Tibial artery (tissue), 4 donors: ENCODE measurements around the gene MPP2.

ENCODE experiments used
- DNase-seq, 2 donors: peaks; one replicate each; pipeline ENCODE4 v3.0.0-alpha.2; 2019
- H3K27ac ChIP-seq, 2 donors: fragments of 200-600 bp; sonication (generic) in 1 of 2; 1 replicate in 1 of 2; 2 replicates in 1 of 2; pipeline ENCODE4 v1.5.1; 2018 to 2019; ENCODE audit warnings: mild to moderate bottlenecking in 1 of 2
- H3K27me3 ChIP-seq, 2 donors: fragments of 200-600 bp; sonication (generic) in 1 of 2; one replicate each; pipeline versions ENCODE4 v1.5.1 to v1.6.0; 2016 to 2019
- H3K36me3 ChIP-seq, 3 donors: fragments of 200-600 bp; sonication (generic) in 2 of 3; one replicate each; pipeline ENCODE4 v1.5.1; 2016 to 2019; ENCODE audit warnings: mild to moderate bottlenecking in 2 of 3
- H3K4me1 ChIP-seq, 4 donors: fragments of 200-600 bp; sonication (generic) in 2 of 4; 1 replicate in 3 of 4; 2 replicates in 1 of 4; pipeline ENCODE4 v1.5.1; 2016 to 2019
- H3K4me3 ChIP-seq, 2 donors: fragments of 200-600 bp; sonication (generic) in 1 of 2; 1 replicate in 1 of 2; 2 replicates in 1 of 2; pipeline ENCODE4 v1.5.1; 2018 to 2019; ENCODE audit warnings: mild to moderate bottlenecking in 2 of 2
- H3K9me3 ChIP-seq, 3 donors: fragments of 200-600 bp; sonication (generic) in 1 of 3; one replicate each; pipeline ENCODE4 v1.5.1; 2016 to 2019
- intact Hi-C: fragments of 100-400 bp; cut with DNase I; formaldehyde crosslinking; loops from one replicate; pipeline ENCODE4 v1.15.0; 2023; ENCODE audit warnings: low total_unique reads
- TF ChIP-seq, protein P1 (sequence below), 2 experiments: fragments of 200-600 bp in 1 of 2; fragments of 450-650 bp in 1 of 2; IDR thresholded peaks; one replicate each; pipeline ENCODE4 v1.5.1; 2017 to 2019; ENCODE audit warnings: antibody characterized with exemption in 2 of 2, mild to moderate bottlenecking in 1 of 2, moderate library complexity in 1 of 2

Gene MPP2

DNA sequence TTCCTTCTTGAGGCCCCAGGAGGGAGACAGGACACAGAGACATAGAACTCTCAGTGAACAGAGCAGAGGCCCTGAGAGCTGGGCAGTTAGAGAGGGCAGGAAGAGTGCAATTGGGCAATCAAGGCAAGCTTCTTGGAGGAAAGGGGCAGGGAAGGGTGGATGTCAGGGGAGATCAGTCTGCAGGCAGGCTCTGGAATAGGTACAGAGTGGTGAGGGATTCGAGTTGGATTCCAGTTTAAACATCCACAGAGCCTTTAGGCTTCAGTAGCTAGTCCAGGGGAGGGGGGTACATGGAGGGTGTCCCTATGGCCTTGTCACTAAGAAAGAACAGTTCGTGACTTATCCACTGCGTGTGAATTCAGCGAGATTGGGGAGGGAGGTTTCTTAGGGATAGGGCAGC lies 44.4 kb upstream of the MPP2 start:
- intact Hi-C loops = loop anchor here (10.0 kb wide), 1 partner anchor 203 kb away; no protein-coding TSS in a partner anchor

DNA sequence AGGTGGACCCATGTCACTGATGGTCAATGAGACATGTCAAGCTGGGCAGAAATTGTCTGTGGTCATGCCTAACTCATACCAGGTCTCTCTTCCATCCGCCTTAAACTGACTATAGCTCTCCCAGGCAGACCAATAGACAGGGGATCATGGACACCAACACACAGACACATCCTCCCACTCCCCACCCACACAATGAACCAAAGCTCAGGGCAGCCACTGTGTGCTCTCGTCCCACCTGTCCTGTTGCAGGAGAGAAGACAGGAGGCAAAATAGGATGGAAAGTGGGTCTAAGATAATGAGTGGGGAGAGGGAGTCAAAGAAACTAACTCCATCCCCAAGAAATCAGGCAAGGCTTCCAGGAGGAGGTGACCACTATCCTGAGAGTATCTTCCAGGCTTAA lies 43.2 kb upstream of the MPP2 start:
- no peak for DNase-seq
- TF ChIP-seq, protein P1, sequence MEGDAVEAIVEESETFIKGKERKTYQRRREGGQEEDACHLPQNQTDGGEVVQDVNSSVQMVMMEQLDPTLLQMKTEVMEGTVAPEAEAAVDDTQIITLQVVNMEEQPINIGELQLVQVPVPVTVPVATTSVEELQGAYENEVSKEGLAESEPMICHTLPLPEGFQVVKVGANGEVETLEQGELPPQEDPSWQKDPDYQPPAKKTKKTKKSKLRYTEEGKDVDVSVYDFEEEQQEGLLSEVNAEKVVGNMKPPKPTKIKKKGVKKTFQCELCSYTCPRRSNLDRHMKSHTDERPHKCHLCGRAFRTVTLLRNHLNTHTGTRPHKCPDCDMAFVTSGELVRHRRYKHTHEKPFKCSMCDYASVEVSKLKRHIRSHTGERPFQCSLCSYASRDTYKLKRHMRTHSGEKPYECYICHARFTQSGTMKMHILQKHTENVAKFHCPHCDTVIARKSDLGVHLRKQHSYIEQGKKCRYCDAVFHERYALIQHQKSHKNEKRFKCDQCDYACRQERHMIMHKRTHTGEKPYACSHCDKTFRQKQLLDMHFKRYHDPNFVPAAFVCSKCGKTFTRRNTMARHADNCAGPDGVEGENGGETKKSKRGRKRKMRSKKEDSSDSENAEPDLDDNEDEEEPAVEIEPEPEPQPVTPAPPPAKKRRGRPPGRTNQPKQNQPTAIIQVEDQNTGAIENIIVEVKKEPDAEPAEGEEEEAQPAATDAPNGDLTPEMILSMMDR (IDR thresholded peaks at IDR 0.05) = no peak
- Histone ChIP-seq H3K27ac (no peak overlapping the region), H3K36me3 (no peaks in the 10 kb centered on the region), H3K4me1 (peaks cover 0 to 17% (median 6%) of the 10 kb centered on the region in 4 donors), H3K9me3 (no peaks in the 10 kb centered on the region), H3K27me3 (peaks cover 0 to 82% of the 10 kb centered on the region in 2 donors), H3K4me3 (no peak overlapping the region)
- intact Hi-C loops = loop anchor here (10.0 kb wide), 1 partner anchor 204 kb away; no protein-coding TSS in a partner anchor

More for the DNA sequence above, 44.4 kb upstream of the MPP2 start:
- DNase-seq = no peak
- H3K9me3 ChIP-seq = no peaks in the 10 kb centered on the region
- H3K4me3 ChIP-seq = no peak overlapping the region
- peaks cover 0 to 78% of the 10 kb centered on the region in 2 donors for H3K27me3 ChIP-seq
- TF ChIP-seq, protein P1 (IDR thresholded peaks at IDR 0.05) = no peak
- peaks cover 0 to 17% (median 6%) of the 10 kb centered on the region in 4 donors for H3K4me1 ChIP-seq
- H3K36me3 ChIP-seq = no peaks in the 10 kb centered on the region
- H3K27ac ChIP-seq = no peak overlapping the region

DNA sequence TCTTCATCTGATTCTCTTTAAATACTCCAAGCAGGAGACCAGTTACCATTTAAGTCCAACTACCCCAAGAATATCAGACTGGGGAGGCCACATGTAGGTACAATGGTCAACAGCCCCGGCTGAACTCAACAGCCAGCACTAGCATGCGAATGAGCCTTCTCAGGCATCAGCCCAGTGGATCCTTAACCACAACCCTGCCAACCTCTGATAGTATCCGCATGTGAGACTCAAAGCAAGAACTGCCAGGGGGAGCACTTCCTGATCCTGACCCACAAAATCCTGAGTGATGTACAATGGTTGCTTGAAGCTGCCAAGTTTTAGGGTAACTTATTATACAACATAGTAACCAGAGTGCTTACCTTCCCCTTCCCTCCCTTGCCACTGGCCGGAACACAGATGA lies 42.4 kb upstream of the MPP2 start:
- H3K4me1 ChIP-seq = peaks cover 0 to 17% (median 6%) of the 10 kb centered on the region in 4 donors
- intact Hi-C loops = loop anchor here (10.0 kb wide), 3 partner anchors 75 to 205 kb away; no protein-coding TSS in a partner anchor
- no peaks in the 10 kb centered on the region for H3K36me3 ChIP-seq
- DNase-seq = no peak
- H3K27ac ChIP-seq = no peak overlapping the region
- H3K27me3 ChIP-seq = peaks cover 0 to 74% of the 10 kb centered on the region in 2 donors
- H3K4me3 ChIP-seq = no peak overlapping the region
- no peaks in the 10 kb centered on the region for H3K9me3 ChIP-seq
- TF ChIP-seq, protein P1 (IDR thresholded peaks at IDR 0.05) = no peak

DNA sequence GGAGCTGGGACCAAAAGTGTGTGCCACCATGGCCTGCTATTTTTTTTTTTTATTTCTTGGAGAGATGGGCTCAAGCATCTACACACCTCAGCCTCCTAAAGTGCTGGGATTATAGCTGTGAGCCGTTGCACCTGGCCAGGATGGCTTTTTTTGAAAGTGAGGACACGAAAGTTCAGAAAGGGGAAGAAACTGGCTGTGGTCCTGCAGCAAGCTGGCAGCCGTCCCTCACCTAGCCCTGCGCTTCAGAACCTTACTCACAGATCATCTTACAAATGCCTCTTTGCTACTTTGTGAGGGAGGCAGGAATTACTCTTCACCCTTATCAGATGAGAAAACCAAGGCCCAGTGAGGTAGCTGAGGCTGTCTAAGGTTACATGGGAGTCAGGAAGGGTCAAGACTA lies 39.4 kb upstream of the MPP2 start:
- no peak overlapping the region for H3K4me3 ChIP-seq
- H3K36me3 ChIP-seq = no peaks in the 10 kb centered on the region
- TF ChIP-seq, protein P1 (IDR thresholded peaks at IDR 0.05) = no peak
- H3K4me1 ChIP-seq = peaks cover 0 to 2% (median 0%) of the 10 kb centered on the region in 4 donors
- no peaks in the 10 kb centered on the region for H3K9me3 ChIP-seq
- H3K27ac ChIP-seq = no peak overlapping the region
- intact Hi-C loops = loop anchor here (2.0 to 10.0 kb wide), 3 partner anchors 48 to 98 kb away; no protein-coding TSS in a partner anchor
- H3K27me3 ChIP-seq = peaks cover 0 to 44% of the 10 kb centered on the region in 2 donors
- DNase-seq = no peak

DNA sequence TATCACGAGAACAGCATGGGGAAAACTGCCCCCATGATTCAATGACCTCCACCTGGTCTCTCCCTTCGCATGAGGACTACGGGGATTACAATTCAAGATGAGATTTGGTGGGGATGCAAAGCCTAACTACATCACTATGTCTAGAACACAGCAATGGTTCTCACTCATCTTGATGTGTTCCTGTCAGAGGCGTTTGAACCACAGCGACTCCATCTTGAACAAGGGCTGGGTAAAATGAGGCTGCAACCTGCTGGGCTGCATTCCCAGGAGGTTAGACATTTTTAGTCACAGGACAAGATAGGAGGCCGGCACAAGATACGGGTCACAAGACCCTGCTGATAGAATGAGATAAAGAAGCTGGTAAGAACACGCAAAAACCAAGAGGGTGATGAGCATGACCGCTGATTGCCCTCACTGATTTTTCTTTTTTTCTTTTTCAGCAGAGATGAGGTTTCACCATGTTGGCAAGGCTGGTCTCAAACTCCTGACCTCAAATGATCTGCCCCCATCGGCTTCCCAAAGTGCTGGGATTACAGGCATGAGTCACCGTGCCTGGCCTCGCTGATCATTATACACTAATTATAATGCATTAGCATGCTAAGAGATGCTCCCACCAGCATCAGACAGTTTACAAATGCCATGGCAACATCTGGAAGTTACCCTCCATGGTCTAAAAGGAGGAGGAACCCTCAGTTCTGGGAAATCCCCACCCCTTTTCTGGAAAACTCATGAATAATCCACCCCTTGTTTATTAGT lies 37.9 kb upstream of the MPP2 start:
- peaks cover 0 to 30% of the 10 kb centered on the region in 2 donors for H3K27me3 ChIP-seq
- no peaks in the 10 kb centered on the region for H3K36me3 ChIP-seq
- H3K4me1 ChIP-seq = no peaks in the 10 kb centered on the region
- intact Hi-C loops = loop anchor here (10.0 kb wide), 2 partner anchors 70 to 100 kb away; no protein-coding TSS in a partner anchor
- no peak overlapping the region for H3K27ac ChIP-seq
- TF ChIP-seq, protein P1 (IDR thresholded peaks at IDR 0.05) = no peak
- no peak for DNase-seq
- no peak overlapping the region for H3K4me3 ChIP-seq
- no peaks in the 10 kb centered on the region for H3K9me3 ChIP-seq
